HG02885 (cell line): ENCODE results near the gene KRT8.
"Not testable (repeated sequence)": the region's sequence is repeated elsewhere in the genome, so short reads cannot be mapped to it uniquely, and the experiment has no call there.

Source experiments
- ATAC-seq: cut with Tn5 transposase; IDR thresholded peaks from one replicate; pipeline ENCODE4 v1.9.1; 2021; ENCODE audit warnings: mild to moderate bottlenecking; ENCODE audit not compliant: unreplicated experiment, poor library complexity

KRT8 gene

DNA sequence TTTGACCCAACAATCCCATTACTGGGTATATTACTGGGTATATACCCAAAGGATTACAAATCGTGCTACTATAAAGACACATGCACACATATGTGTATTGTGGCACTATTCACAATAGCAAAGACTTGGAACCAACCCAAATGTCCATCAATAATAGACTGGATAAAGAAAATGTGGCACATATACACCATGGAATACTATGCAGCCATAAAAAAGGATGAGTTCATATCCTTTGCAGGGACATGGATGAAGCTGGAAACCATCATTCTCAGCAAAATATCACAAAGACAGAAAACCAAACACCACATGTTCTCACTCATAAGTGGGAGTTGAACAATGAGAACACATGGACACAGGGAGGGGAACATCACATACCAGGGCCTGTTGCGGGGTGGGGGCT, 48.8 kb downstream of the KRT8 start:
- ATAC-seq: not testable (repeated sequence)

DNA sequence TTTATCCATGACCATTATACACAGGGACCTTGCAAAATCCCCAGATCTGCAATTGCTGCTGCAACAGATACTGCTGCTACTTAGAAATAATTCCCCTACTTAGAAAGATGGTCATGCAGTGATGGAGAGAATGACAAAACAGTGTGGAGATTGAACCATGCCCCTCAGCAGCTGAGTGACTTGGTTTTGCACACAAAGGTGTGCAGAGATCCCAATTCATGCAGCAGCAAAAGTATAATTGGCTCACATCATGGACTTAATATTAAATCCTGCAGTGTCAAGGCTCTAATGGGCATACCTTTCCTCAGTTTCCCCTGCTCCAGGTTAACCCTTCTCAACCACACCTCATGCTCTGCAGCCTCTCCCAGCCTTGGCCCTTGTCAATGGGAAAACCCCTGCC, 53.1 kb downstream of the KRT8 start:
- ATAC-seq: no peak

DNA sequence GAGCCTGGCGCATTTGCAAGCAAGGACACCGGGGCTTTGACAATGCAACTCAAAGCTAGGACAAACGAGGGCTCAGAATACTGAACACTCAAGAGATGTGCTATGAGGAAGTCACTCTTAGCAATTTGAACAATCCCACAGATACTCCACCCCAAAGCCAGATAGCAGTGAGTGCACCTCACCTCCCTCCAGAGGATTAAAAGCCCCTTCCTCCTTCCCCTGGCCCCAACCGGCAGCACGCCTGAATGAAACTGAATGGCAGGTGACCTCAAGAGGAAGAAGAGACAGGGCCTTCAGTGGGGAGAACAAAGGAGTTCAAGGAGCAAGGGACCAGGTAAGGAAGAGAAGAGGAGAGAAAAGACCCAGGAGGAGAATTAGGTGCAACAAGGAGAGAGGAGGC, 54.2 kb downstream of the KRT8 start:
- no peak for ATAC-seq

DNA sequence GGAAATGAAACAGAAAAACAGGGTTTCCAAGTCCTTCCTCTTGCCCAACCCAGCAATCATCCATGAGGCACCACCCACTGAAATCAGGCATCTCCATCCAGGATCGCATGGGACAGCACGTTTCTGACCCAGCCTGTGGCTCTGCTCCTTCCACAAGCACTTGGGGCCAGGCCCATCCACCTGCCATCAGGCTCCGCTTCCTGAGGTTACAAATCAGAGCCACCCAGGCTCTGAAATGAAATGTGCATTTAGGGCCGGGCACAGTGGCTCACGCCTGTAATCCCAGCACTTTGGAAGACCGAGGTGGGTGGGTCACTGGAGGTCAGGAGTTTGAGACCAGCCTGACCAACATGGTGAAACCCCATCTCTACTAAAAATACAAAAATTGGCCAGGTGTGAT, 55.4 kb downstream of the KRT8 start:
- ATAC-seq: no peak

DNA sequence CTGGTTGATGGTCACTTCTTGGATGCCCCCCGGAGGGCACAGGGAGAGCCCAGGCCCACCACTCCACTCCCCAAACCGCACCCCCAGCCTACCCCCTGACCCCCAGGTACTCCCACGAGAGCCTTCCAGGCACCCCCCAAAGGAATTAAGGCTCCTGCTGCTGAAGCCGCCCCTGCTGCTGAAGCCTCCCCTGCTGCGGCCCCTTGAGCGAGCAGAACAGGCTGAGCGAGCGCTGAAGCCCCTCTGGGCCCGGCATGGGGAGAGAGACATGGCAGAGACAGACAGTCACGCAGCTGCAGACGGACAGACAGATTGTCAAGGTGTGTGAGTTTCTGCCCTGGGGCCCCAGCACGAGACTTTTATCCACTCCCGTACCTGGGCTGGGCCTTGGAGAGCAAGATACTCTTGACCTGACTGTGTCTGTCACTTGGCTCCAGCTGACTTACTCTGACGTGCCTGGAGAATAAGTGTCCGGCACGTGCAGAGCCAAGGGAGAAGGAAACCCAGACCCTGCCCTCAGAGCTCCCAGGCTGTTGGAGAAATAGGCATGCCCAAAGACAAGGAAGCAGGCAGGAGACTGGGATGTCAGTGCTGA, 56.1 kb downstream of the KRT8 start, which contains the start of gene KRT78:
Gene KRT78, minus strand, starts transcription at position 334 of the 595 bp plus-strand sequence. Its CDS starts 64 bp downstream, at position 270.
- ATAC-seq: no peak

DNA sequence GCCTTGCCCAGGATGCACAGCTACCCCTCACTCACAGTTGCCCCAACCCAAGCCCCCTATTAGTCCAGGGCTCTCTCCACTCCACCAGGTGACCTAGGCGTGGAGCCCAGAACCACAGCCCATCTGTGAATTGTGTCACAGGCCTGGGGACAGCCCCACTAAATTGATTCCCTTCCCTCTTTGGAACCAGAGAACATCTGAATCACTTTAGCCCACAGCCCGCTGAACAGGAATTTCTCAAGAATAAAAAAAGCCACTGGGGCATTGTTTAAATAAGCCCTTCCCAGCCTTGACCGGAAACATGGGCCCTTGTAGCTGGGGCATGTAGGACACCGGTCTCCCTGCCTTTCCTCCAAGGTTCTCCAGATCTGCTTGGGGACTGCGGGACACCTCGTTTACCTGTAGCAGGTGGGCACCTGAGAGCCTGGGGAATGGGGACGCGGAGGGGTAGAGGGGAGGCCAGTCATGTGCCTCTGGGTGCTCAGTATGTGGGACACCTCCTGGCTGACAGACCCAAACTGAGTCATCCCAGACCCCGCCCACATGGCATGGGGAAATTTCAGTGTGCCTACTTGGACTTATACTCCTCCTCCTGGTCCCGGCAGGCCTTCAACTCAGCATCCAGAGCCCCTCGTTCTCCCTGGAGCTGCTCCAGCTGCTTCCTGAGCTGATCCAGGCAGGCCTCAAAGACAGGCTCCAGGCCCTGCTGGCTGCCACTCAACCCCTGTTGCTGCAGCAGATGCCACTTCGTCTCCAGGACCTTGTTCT, 57.4 kb downstream of the KRT8 start:
- no peak for ATAC-seq
